ENCODE measurements around the gene USP40.

GRCh38 chr2:233463586-233463985 lies 103.0 kb downstream of the USP40 start:
- TF ChIP-seq CTCF (IDR thresholded peaks at IDR 0.05; ENCODE audit: insufficient read depth, low read length, poor library complexity, severe bottlenecking): no peak
- TF ChIP-seq EZH2phosphoT487 (conservative IDR thresholded peaks at IDR 0.05; ENCODE audit: low read length): no peak
